Epithelial cell of alveolus of lung (primary cell): ENCODE data around the gene SPDYE16. TPM values are rescaled to one million over a fixed set of nuclear protein-coding genes. Genes with fewer than 3 reads are reported as not detected.

Experiments used
- total RNA-seq: library from RNA; depleted of rRNA; stranded (reverse); fragments of >200 nt; gene quantifications from 2 replicates; pipeline ENCODE4 v1.2.1, GENCODE V29; 2015

Gene SPDYE16, protein sequence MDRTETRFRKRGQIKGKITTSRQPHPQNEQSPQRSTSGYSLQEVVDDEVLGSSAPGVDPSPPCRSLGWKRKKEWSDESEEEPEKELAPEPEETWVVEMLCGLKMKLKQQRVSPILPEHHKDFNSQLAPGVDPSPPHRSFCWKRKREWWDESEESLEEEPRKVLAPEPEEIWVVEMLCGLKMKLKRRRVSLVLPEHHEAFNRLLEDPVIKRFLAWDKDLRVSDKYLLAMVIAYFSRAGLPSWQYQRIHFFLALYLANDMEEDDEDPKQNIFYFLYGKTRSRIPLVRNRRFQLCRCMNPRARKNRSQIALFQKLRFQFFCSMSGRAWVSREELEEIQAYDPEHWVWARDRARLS
- not detected in 2 replicates for total RNA-seq

DNA sequence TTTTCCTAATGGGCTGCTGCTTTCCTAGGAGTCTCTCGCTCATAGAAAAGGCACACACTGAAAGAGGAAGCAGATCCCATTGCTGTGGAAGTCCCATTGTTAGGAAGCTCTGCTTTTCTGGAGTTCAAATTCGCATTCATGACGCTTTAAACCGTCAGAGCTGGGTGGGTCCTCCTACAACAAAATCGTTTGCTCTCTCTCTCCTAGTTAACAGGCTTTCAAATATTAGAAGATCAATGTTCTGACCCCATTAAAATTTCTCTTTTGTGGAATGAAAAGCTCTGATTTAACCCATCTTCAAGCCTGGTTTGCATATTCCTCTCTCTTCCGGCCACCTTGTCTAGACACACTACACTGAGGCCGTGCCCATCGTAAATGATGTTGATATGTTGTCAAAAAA lies at the start of gene SPDYE16:
Gene SPDYE16 (minus strand): TSS at position 101 of the 400 bp plus-strand sequence. CDS start 1,838 bp downstream, outside the sequence.

DNA sequence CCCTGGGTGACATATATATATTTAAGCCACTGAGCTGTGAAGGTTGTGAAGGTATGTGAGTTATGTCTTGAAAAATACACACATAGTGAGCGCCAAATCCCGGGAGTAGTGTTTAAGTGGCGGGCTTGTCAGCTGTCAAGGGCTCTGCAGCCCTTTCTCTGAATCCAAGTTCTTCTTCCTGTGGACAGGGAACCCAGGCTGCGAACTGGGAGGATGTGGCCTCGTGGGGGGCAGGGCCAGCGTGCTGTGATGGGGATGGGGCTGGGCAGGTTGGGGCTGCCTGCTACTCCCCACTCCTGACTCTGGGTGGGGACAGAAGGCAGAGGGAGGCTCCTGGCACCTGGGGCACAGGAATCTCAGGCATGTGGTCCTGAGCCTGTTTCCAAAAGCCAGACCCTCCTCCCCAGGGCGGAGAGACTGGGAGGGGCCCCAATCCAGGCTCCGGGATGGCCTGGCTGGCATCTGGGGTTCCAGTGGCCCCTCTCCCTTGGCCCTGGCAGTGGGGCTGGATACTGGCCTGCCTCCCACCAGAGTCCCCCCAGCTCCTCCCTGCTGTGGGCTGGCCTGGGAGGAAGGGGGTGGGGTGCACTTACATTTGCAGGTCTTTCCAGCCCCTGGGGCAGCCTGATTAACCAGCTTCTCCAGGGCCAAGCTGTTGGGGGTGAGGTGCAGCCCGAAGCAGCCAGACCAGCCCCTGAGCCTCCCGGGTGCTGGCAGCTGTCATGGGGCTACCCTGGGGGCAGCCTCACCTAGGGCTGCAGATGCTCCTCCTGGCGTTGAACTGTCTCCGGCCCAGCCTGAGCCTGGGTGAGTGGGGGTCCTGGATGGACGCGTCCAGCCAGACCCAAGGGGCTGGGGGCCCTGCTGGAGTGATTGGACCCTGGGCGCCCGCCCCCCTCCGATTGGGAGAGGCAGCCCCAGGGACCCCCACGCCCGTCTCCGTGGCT lies 32.9 kb downstream of the SPDYE16 start, which contains the start of gene UPK3B:
Gene UPK3B (plus strand): TSS at position 622 of the 947 bp plus-strand sequence. CDS start 101 bp downstream, at position 723.

Other genes starting within 250 kb of the SPDYE16 start
- 213 and 451 TPM in 2 replicates for gene HSPB1, start 240.6 kb downstream of the SPDYE16 start, total RNA-seq
- 62.4 and 84.9 TPM in 2 replicates for gene YWHAG, start 184.3 kb downstream of the SPDYE16 start, total RNA-seq
- gene SSC4D, start 133.6 kb downstream of the SPDYE16 start, total RNA-seq, result 0.48 and 1.7 TPM in 2 replicates
- gene ZP3, start 118.3 kb downstream of the SPDYE16 start, total RNA-seq, result 0.72 and 2.1 TPM in 2 replicates
- 7.6 and 13.4 TPM in 2 replicates for gene DTX2, start 81.6 kb downstream of the SPDYE16 start, total RNA-seq
- gene UPK3B, start 32.7 kb downstream of the SPDYE16 start, total RNA-seq, result 0.91 TPM in 1 of 2 replicates, not detected in the other
- gene POMZP3, start 84.0 kb upstream of the SPDYE16 start, total RNA-seq, result 2.3 and 9.7 TPM in 2 replicates